Transverse colon (tissue), 4 donors: Measurements from ENCODE around the gene FOXA2.

ENCODE experiments used
- EP300 ChIP-seq: sonication (generic); formaldehyde crosslinking; IDR thresholded peaks from one replicate; pipeline ENCODE4 v1.6.1; 2017; ENCODE audit warnings: antibody characterized with exemption, low read depth
- POLR2A ChIP-seq: fragments of 450-650 bp; IDR thresholded peaks from one replicate; pipeline ENCODE4 v1.6.1; 2016; ENCODE audit warnings: antibody characterized with exemption, mild to moderate bottlenecking, moderate library complexity
- POLR2AphosphoS5 ChIP-seq, 3 donors: sonication (generic); formaldehyde crosslinking; IDR thresholded peaks; one replicate each; pipeline ENCODE4 v1.6.1; 2016; ENCODE audit warnings: antibody characterized with exemption in 3 of 3
- TF ChIP-seq, protein P1 (sequence below), 5 experiments: fragments of 200-600 bp in 3 of 5; fragments of 450-650 bp in 2 of 5; sonication (generic) in 3 of 5; IDR thresholded peaks; 1 replicate in 2 of 5; 2 replicates in 3 of 5; pipeline ENCODE4 v1.5.1; 2016 to 2017; ENCODE audit warnings: antibody characterized with exemption in 5 of 5, inconsistent platforms in 3 of 5, mild to moderate bottlenecking in 2 of 5, moderate library complexity in 1 of 5

DNA sequence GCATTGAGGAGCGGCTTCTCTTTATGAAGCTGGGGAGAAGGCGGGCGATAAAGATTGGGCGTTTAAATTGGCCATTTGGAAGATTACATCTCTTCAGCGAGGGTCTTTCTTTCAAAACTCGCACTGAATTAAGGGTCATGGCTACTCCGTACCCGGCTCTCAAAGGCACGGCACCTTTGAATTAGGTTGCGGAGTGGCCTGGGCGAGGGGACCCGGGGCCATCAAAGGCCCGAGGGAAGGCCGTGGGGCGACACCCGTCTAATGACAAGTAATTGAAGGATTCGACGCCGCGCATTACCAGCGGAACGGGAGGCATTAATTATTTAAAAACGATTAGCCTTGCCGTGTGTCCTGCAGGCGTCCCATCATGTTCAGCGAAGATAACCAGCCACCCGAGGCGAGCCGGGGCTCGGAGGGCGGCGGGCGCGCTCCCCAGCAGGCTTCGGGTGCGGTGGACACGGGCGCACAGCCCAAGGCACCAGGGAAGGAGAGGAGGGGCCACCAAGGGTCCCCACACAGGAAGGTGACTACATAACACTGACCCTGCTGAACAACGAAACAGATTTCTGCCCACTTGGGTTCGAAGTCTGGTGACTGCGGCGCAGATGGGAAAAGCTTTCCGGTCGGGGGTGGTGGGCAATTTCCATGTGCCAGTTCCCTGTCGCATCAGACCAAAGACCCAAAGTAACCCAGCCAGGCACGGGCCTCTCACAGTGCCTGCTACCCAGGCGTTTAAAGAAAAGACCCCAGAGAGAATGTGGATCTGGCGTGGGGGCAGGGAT lies 7.4 kb downstream of the FOXA2 start:
- TF ChIP-seq POLR2A (no peak), POLR2AphosphoS5 (IDR thresholded peaks at IDR 0.05) (no peak), EP300 (no peak)
- TF ChIP-seq, protein P1, sequence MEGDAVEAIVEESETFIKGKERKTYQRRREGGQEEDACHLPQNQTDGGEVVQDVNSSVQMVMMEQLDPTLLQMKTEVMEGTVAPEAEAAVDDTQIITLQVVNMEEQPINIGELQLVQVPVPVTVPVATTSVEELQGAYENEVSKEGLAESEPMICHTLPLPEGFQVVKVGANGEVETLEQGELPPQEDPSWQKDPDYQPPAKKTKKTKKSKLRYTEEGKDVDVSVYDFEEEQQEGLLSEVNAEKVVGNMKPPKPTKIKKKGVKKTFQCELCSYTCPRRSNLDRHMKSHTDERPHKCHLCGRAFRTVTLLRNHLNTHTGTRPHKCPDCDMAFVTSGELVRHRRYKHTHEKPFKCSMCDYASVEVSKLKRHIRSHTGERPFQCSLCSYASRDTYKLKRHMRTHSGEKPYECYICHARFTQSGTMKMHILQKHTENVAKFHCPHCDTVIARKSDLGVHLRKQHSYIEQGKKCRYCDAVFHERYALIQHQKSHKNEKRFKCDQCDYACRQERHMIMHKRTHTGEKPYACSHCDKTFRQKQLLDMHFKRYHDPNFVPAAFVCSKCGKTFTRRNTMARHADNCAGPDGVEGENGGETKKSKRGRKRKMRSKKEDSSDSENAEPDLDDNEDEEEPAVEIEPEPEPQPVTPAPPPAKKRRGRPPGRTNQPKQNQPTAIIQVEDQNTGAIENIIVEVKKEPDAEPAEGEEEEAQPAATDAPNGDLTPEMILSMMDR (IDR thresholded peaks at IDR 0.05), result no peak
